Hair follicular keratinocyte (primary cell): ENCODE measurements around the gene CDKN3. TPM values are rescaled to one million over a fixed set of nuclear protein-coding genes. Genes with fewer than 3 reads are reported as not detected.

Experiments
- total RNA-seq: library from RNA; depleted of rRNA; stranded (reverse); fragments of >200 nt; gene quantifications from 2 replicates; pipeline ENCODE4 v1.2.3, GENCODE V29; 2015

CDKN3 gene
- total RNA-seq = 31.3 and 95.1 TPM in 2 replicates

GRCh38 chr14:54396493-54397335 is at the start of gene CDKN3:
TSS of gene CDKN3 (plus strand) at chr14:54397007. CDS start at chr14:54397069, 62 bp downstream.

GRCh38 chr14:54440873-54441868 is 44.4 kb downstream of the CDKN3 start, which contains the start of gene CNIH1:
TSS of gene CNIH1 (minus strand) at chr14:54441374. CDS start at chr14:54441327, 47 bp downstream.

Other genes with a start within 250 kb of the CDKN3 start
- 222 and 275 TPM in 2 replicates for gene CNIH1, start 44.4 kb downstream of the CDKN3 start, total RNA-seq
- 46.1 and 56.4 TPM in 2 replicates for gene GMFB, start 92.0 kb downstream of the CDKN3 start, total RNA-seq
- gene CGRRF1, start 112.9 kb downstream of the CDKN3 start, total RNA-seq = 9.5 and 10.9 TPM in 2 replicates
- gene SAMD4A, start 170.1 kb downstream of the CDKN3 start, total RNA-seq = 10.6 TPM in 2 replicates